ENCODE measurements around the gene REG4. TPM values are rescaled to one million over a fixed set of nuclear protein-coding genes. Genes with fewer than 3 reads are reported as not detected.

The REG4 gene
- total RNA-seq, 1 donor from 2014 or later = 0.40 TPM

- Mint-ChIP-seq H3K4me3 (no peak overlapping the region), H3K4me1 (peaks cover 3% of the 10 kb centered on the region), H3K27ac (no peak overlapping the region), H3K9me3 (no peaks in the 10 kb centered on the region), H3K36me3 (ENCODE audit: low read depth) (no peaks in the 10 kb centered on the region), H3K27me3 (peaks cover 53% of the 10 kb centered on the region)
- intact Hi-C loops (cut with micrococcal nuclease) = no loop called here
- no peak for DNase-seq
Observed at GRCh38 chr1:119764220-119764619, 47.0 kb downstream of the REG4 start.

GRCh38 chr1:119762953-119763352 is 48.3 kb downstream of the REG4 start:
- DNase-seq = no peak
- no peak overlapping the region for H3K4me3 Mint-ChIP-seq
- H3K27me3 Mint-ChIP-seq = peaks cover 42% of the 10 kb centered on the region
- intact Hi-C loops (cut with micrococcal nuclease) = no loop called here
- H3K4me1 Mint-ChIP-seq = peaks cover 3% of the 10 kb centered on the region
- H3K36me3 Mint-ChIP-seq (ENCODE audit: low read depth) = no peaks in the 10 kb centered on the region
- H3K27ac Mint-ChIP-seq = no peak overlapping the region
- H3K9me3 Mint-ChIP-seq = no peaks in the 10 kb centered on the region

- Mint-ChIP-seq H3K27me3 (peaks cover 42% of the 10 kb centered on the region), H3K4me1 (peaks cover 3% of the 10 kb centered on the region), H3K27ac (no peak overlapping the region), H3K36me3 (ENCODE audit: low read depth) (no peaks in the 10 kb centered on the region), H3K4me3 (no peak overlapping the region), H3K9me3 (no peaks in the 10 kb centered on the region)
- intact Hi-C loops (cut with micrococcal nuclease) = no loop called here
- no peak for DNase-seq
Observed at GRCh38 chr1:119762409-119762808, 48.9 kb downstream of the REG4 start.

GRCh38 chr1:119758584-119758983 is 52.7 kb downstream of the REG4 start:
- no peaks in the 10 kb centered on the region for H3K36me3 Mint-ChIP-seq (ENCODE audit: low read depth)
- intact Hi-C loops (cut with micrococcal nuclease) = no loop called here
- no peak for DNase-seq

GRCh38 chr1:119752592-119752991 is 58.7 kb downstream of the REG4 start:
- Mint-ChIP-seq H3K9me3 (no peaks in the 10 kb centered on the region), H3K27me3 (peaks cover 32% of the 10 kb centered on the region), H3K27ac (no peak overlapping the region), H3K36me3 (ENCODE audit: low read depth) (no peaks in the 10 kb centered on the region), H3K4me1 (peaks cover 10% of the 10 kb centered on the region), H3K4me3 (no peak overlapping the region)
- intact Hi-C loops (cut with micrococcal nuclease) = no loop called here
- DNase-seq = no peak

More at GRCh38 chr1:119758584-119758983, 52.7 kb downstream of the REG4 start:
- H3K27me3 Mint-ChIP-seq = peaks cover 25% of the 10 kb centered on the region
- no peak overlapping the region for H3K27ac Mint-ChIP-seq
- H3K9me3 Mint-ChIP-seq = no peaks in the 10 kb centered on the region
- no peaks in the 10 kb centered on the region for H3K4me1 Mint-ChIP-seq
- H3K4me3 Mint-ChIP-seq = no peak overlapping the region

- Mint-ChIP-seq H3K27ac (no peak overlapping the region), H3K4me1 (peaks cover 26% of the 10 kb centered on the region), H3K9me3 (no peaks in the 10 kb centered on the region), H3K27me3 (peaks cover 21% of the 10 kb centered on the region), H3K4me3 (no peak overlapping the region), H3K36me3 (ENCODE audit: low read depth) (peaks cover 8% of the 10 kb centered on the region)
- intact Hi-C loops (cut with micrococcal nuclease) = loop anchor here (10.0 kb wide), 2 partner anchors 127 to 197 kb away; no protein-coding TSS in a partner anchor
- no peak for DNase-seq
Observed at GRCh38 chr1:119748040-119748439, 63.2 kb downstream of the REG4 start.

- Mint-ChIP-seq H3K4me1 (peaks cover 25% of the 10 kb centered on the region), H3K27me3 (peaks cover 20% of the 10 kb centered on the region), H3K36me3 (ENCODE audit: low read depth) (peaks cover 9% of the 10 kb centered on the region), H3K9me3 (no peaks in the 10 kb centered on the region), H3K4me3 (no peak overlapping the region), H3K27ac (no peak overlapping the region)
- DNase-seq = no peak
- intact Hi-C loops (cut with micrococcal nuclease) = loop anchor here (10.0 kb wide), 2 partner anchors 127 to 197 kb away; no protein-coding TSS in a partner anchor
Observed at GRCh38 chr1:119747451-119747850, 63.8 kb downstream of the REG4 start.

- Mint-ChIP-seq H3K27me3 (peaks cover 8% of the 10 kb centered on the region), H3K27ac (no peak overlapping the region), H3K4me1 (peaks cover 24% of the 10 kb centered on the region), H3K36me3 (ENCODE audit: low read depth) (peaks cover 17% of the 10 kb centered on the region), H3K9me3 (no peaks in the 10 kb centered on the region), H3K4me3 (no peak overlapping the region)
- no peak for DNase-seq
- intact Hi-C loops (cut with micrococcal nuclease) = loop anchor here (10.0 kb wide), 2 partner anchors 130 to 200 kb away; no protein-coding TSS in a partner anchor
Observed at GRCh38 chr1:119745034-119745433, 66.2 kb downstream of the REG4 start.

- Mint-ChIP-seq H3K4me1 (peaks cover 19% of the 10 kb centered on the region), H3K4me3 (no peak overlapping the region), H3K9me3 (no peaks in the 10 kb centered on the region), H3K27ac (no peak overlapping the region), H3K27me3 (peaks cover 4% of the 10 kb centered on the region), H3K36me3 (ENCODE audit: low read depth) (peaks cover 17% of the 10 kb centered on the region)
- intact Hi-C loops (cut with micrococcal nuclease) = loop anchor here (5.0 to 10.0 kb wide), 3 partner anchors 63 to 200 kb away; no protein-coding TSS in a partner anchor
- DNase-seq = no peak
Observed at GRCh38 chr1:119744598-119744942, 66.7 kb downstream of the REG4 start.

Other genes starting within 250 kb of the REG4 start
- 4.5 and 4.8 TPM in 2 replicates for gene ZNF697, start 163.2 kb downstream of the REG4 start, total RNA-seq
- 48.6 and 51.5 TPM in 2 replicates for gene PHGDH, start 99.5 kb downstream of the REG4 start, total RNA-seq
- gene HMGCS2, start 42.6 kb downstream of the REG4 start, total RNA-seq = not detected in 2 replicates
- not detected in 2 replicates for gene ADAM30, start 85.1 kb upstream of the REG4 start, total RNA-seq

Data from activated CD4-positive, alpha-beta T cell treated with anti-CD3 and anti-CD28 coated beads, Interleukin-2, amount 10 ng/mL, durations not matched to agents 24 days and 14 days (primary cell).